Effector memory CD8-positive, alpha-beta T cell (primary cell): ENCODE results near the gene SNRPE.
"Not testable (repeated sequence)": the region's sequence is repeated elsewhere in the genome, so short reads cannot be mapped to it uniquely, and the experiment has no call there.

Source experiments
- ATAC-seq: fragments of 150-1000 bp; cut with Tn5 transposase; replicated peaks from 2 replicates; pipeline ENCODE4 v1.10.0; 2021; ENCODE audit warnings: mild to moderate bottlenecking, moderate library complexity
- DNase-seq, 3 experiments: peaks; one replicate each; pipeline ENCODE4 v3.0.0; 2021
- H3K27ac Mint-ChIP-seq, 2 donors: one replicate each; pipeline ENCODE4 v1.8.0; 2022; ENCODE audit warnings: mild to moderate bottlenecking in 2 of 2, mixed read lengths in 2 of 2, moderate library complexity in 2 of 2
- H3K27me3 Mint-ChIP-seq, 2 donors: one replicate each; pipeline ENCODE4 v1.8.0; 2022; ENCODE audit warnings: mixed read lengths in 2 of 2
- H3K36me3 Mint-ChIP-seq: one replicate; pipeline ENCODE4 v1.8.0; 2022; ENCODE audit warnings: mild to moderate bottlenecking, moderate library complexity, mixed read lengths; ENCODE audit not compliant: insufficient read depth
- H3K4me1 Mint-ChIP-seq, 2 donors: one replicate each; pipeline ENCODE4 v1.8.0; 2022; ENCODE audit warnings: low read depth in 2 of 2, mixed read lengths in 2 of 2
- H3K4me3 Mint-ChIP-seq, 2 donors: one replicate each; pipeline ENCODE4 v1.8.0; 2022; ENCODE audit warnings: mild to moderate bottlenecking in 2 of 2, mixed read lengths in 2 of 2, moderate library complexity in 2 of 2
- H3K9me3 Mint-ChIP-seq, 2 donors: one replicate each; pipeline ENCODE4 v1.8.0; 2022; ENCODE audit warnings: mixed read lengths in 2 of 2
- total RNA-seq, 9 experiments: gene quantifications; one replicate each; lab custom pipeline; 2026; lab: John Stamatoyannopoulos, UW

The SNRPE gene
- 11.6 to 144 (median 42.6) reads per million in 9 experiments for total RNA-seq

- Mint-ChIP-seq H3K36me3 (peaks cover 37% of the 10 kb centered on the region), H3K27ac (peak within 1 kb of the TSS; percentile 91 to 96), H3K4me3 (peak within 1 kb of the TSS; percentile 99 to 100), H3K4me1 (peaks cover 13 to 16% of the 10 kb centered on the region in 2 donors), H3K9me3 (no peaks in the 10 kb centered on the region), H3K27me3 (no peaks in the 10 kb centered on the region)
- DNase-seq (peak; percentile 92 to 96 (median 94)), ATAC-seq (peak; percentile 97)
These were observed at the start of gene SNRPE for GRCh38 chr1:203861379-203862184. SNRPE (plus strand) TSS chr1:203861599; CDS start chr1:203861660, 61 bp downstream.

DNA sequence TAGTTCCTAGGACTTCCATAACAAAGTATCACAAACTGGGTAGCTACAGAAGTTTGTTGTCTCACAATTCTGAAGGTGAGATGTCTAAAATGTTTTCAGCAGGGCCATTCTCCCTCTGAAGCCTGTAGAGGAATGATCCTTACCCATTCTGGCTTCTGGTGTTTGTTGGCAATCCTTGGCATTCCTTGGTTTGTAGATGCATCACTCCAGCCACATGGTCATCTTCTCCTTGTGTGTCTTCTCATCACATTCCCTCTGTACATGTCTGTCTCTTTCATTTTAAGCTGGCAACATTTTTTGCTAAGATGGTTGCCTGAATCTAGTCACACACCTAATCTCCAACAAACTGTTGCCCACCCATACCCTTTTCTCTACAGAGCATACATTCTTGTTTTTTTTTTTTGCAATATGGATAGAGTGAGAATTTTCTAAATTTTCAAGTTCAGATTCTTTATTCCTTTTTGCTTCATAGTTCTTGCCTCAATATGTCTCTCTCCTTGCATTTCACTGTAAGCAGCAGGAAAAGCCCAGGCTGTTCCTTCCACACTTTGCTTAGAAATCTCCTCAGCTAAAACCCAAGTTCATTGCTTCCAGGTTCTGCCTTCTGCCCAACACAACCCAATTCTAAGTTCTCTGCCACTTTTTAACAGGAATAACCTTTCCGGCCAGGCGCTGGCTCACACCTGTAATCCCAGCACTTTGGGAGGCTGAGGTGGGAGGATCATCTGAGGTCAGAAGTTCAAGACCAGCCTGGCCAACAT lies 47.6 kb upstream of the SNRPE start:
- peak overlapping the region; percentile 71 to 86 for H3K27ac Mint-ChIP-seq

DNA sequence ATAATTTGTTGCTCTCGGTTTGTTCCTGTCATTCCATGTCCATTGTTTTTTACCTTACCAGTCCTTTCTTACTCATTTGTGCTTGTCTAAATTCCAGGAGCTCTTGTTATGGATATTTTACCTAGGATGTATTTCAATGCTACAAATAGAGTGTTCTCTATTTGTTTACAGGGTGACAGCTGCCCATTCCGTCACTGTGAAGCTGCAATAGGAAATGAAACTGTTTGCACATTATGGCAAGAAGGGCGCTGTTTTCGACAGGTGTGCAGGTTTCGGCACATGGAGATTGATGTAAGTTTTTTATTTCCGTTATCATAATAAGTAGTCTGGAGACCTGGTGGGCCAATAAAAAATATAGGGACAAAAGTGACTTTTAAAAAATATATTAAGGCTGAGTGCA lies 43.0 kb upstream of the SNRPE start:
- no peak for ATAC-seq
- no peaks in the 10 kb centered on the region for H3K9me3 Mint-ChIP-seq
- no peak overlapping the region for H3K4me3 Mint-ChIP-seq
- peaks cover 89% of the 10 kb centered on the region for H3K36me3 Mint-ChIP-seq
- DNase-seq = no peak
- no peaks in the 10 kb centered on the region for H3K27me3 Mint-ChIP-seq
- no peak overlapping the region for H3K27ac Mint-ChIP-seq
- H3K4me1 Mint-ChIP-seq = peaks cover 13 to 48% of the 10 kb centered on the region in 2 donors

More for the DNA sequence above, 47.6 kb upstream of the SNRPE start:
- no peaks in the 10 kb centered on the region for H3K9me3 Mint-ChIP-seq
- H3K4me1 Mint-ChIP-seq = peaks cover 6 to 37% of the 10 kb centered on the region in 2 donors
- no peak overlapping the region for H3K4me3 Mint-ChIP-seq
- no peak for DNase-seq
- H3K27me3 Mint-ChIP-seq = no peaks in the 10 kb centered on the region
- no peak for ATAC-seq
- H3K36me3 Mint-ChIP-seq = peaks cover 73% of the 10 kb centered on the region

GRCh38 chr1:203823306-203823705 lies 38.1 kb upstream of the SNRPE start:
- Mint-ChIP-seq H3K27ac (peak overlapping the region in 1 of 2 donors; percentile 65), H3K4me1 (peaks cover 8 to 39% of the 10 kb centered on the region in 2 donors), H3K36me3 (peaks cover 82% of the 10 kb centered on the region), H3K9me3 (no peaks in the 10 kb centered on the region), H3K27me3 (no peaks in the 10 kb centered on the region), H3K4me3 (no peak overlapping the region)
- DNase-seq (no peak), ATAC-seq (no peak)

GRCh38 chr1:203826175-203826574 lies 35.2 kb upstream of the SNRPE start:
- Mint-ChIP-seq H3K9me3 (no peaks in the 10 kb centered on the region), H3K27me3 (no peaks in the 10 kb centered on the region), H3K4me1 (peaks cover 8 to 34% of the 10 kb centered on the region in 2 donors), H3K4me3 (no peak overlapping the region), H3K36me3 (peaks cover 82% of the 10 kb centered on the region), H3K27ac (no peak overlapping the region)
- ATAC-seq = no peak
- DNase-seq = no peak

DNA sequence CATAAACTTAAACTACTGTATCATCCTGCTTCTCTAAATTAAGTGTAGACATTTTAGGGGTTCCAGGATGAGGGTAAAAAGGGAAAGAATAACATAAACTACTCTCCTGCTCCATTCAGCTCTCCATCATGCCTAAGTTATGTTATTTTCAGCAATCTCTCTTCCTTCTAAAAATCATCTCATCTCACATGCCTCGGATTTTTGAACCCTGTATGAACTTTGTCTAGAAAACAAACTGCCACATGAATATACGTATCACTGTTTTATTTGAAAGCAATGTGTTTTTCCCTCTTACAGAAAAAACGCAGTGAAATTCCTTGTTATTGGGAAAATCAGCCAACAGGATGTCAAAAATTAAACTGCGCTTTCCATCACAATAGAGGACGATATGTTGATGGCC lies 33.4 kb upstream of the SNRPE start:
- Mint-ChIP-seq H3K9me3 (no peaks in the 10 kb centered on the region), H3K4me1 (peaks cover 2 to 19% of the 10 kb centered on the region in 2 donors), H3K27ac (no peak overlapping the region), H3K4me3 (no peak overlapping the region), H3K27me3 (no peaks in the 10 kb centered on the region), H3K36me3 (peaks cover 82% of the 10 kb centered on the region)
- DNase-seq (no peak), ATAC-seq (no peak)

GRCh38 chr1:203828503-203828902 lies 32.9 kb upstream of the SNRPE start:
- no peak for DNase-seq
- Mint-ChIP-seq H3K27ac (no peak overlapping the region), H3K4me1 (peaks cover 2 to 14% of the 10 kb centered on the region in 2 donors), H3K9me3 (no peaks in the 10 kb centered on the region), H3K36me3 (peaks cover 86% of the 10 kb centered on the region), H3K4me3 (no peak overlapping the region), H3K27me3 (no peaks in the 10 kb centered on the region)
- ATAC-seq = no peak

DNA sequence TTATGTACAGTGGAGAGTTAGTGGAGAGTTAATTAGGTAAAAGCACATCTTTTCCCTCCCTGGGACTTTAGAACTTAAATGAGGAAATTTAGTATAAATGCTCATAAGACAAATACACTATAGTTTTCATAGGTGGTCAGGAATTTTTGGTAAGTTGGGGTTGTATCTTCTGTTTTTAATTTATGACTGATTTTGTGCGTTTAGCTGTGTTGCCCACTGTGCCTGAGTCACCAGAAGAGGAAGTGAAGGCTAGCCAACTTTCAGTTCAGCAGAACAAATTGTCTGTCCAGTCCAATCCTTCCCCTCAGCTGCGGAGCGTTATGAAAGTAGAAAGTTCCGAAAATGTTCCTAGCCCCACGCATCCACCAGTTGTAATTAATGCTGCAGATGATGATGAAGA lies 32.2 kb upstream of the SNRPE start:
- not testable (repeated sequence) for H3K4me3 Mint-ChIP-seq, ATAC-seq, H3K4me1 Mint-ChIP-seq, DNase-seq, H3K27me3 Mint-ChIP-seq, H3K9me3 Mint-ChIP-seq
- peak overlapping the region in 1 of 2 donors; percentile 16 for H3K27ac Mint-ChIP-seq
- peaks cover 86% of the 10 kb centered on the region for H3K36me3 Mint-ChIP-seq

GRCh38 chr1:203835476-203835875 lies 25.9 kb upstream of the SNRPE start:
- no peaks in the 10 kb centered on the region for H3K27me3 Mint-ChIP-seq

DNA sequence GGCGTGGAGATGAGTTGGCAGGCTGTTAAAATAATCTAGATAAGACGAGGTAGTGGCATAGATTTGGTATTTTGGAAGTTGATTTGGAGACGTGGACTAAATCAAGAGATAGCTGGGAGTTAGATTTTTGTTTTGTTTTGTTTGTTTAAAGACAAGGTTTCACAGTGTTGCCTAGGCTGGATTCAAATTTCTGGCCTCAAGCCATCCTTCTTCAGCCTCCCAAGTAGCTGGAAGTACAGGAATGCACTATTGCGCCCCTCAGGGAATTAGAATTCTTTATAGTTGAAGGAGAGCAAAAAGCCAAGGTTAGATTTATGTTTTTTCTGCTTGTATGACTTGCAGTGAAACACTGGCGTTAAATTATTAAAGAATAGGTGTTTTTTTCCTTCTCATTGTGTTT lies 22.3 kb upstream of the SNRPE start:
- ATAC-seq = no peak
- no peak overlapping the region for H3K27ac Mint-ChIP-seq

More at GRCh38 chr1:203835476-203835875, 25.9 kb upstream of the SNRPE start:
- Mint-ChIP-seq H3K36me3 (peaks cover 100% of the 10 kb centered on the region), H3K27ac (no peak overlapping the region), H3K4me3 (no peak overlapping the region), H3K9me3 (no peaks in the 10 kb centered on the region), H3K4me1 (no peaks in the 10 kb centered on the region)
- DNase-seq (no peak), ATAC-seq (no peak)

DNA sequence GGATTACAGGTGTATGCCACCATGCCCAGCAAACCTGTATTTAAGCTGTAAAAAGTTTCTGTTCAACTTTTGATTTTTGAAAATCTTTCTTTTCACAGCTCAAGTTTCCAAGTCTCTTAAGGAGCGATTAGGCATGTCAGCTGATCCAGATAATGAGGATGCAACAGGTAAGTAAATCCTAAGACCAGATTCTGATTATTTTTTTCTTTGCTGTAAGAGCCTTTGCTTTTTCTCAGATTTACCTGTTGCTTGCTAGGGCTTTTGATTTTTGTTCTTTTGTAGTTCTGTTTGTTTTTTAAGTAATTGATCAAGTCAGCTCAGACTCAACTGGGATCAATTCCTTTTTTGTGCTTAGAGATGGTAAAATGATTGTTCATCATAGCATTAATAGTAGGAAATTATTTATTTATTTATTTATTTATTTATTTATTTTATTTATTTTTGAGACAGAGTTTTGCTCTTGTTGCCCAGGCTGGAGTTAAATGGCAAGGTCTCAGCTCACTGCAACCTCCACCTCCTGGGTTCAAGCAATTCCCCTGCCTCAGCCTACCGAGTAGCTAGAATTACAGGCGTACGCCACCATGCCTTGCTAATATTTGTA lies 21.1 kb upstream of the SNRPE start:
- peaks cover 88% of the 10 kb centered on the region for H3K36me3 Mint-ChIP-seq
- no peaks in the 10 kb centered on the region for H3K27me3 Mint-ChIP-seq
- no peaks in the 10 kb centered on the region for H3K9me3 Mint-ChIP-seq
- no peak overlapping the region for H3K4me3 Mint-ChIP-seq
- DNase-seq = no peak
- H3K4me1 Mint-ChIP-seq = no peaks in the 10 kb centered on the region
- peak overlapping the region; percentile 13 to 41 for H3K27ac Mint-ChIP-seq
- no peak for ATAC-seq

More for the DNA sequence above, 22.3 kb upstream of the SNRPE start:
- Mint-ChIP-seq H3K9me3 (no peaks in the 10 kb centered on the region), H3K4me1 (no peaks in the 10 kb centered on the region), H3K4me3 (no peak overlapping the region), H3K27me3 (no peaks in the 10 kb centered on the region), H3K36me3 (peaks cover 88% of the 10 kb centered on the region)
- DNase-seq = no peak

DNA sequence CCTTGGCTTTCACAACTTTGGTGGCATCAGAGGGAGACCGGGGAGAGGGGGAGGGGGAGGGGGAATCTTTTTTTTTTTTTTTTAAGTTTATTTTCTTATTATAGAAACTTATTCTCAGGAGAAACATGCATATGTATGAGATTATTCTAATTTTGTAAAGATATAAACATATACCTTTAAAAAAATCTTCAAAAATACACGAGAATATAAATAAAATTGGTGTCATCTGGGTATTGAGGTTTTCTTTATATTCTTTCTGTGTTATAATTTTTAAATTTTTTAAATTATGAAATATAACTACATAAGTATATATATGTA lies 18.9 kb upstream of the SNRPE start:
- Mint-ChIP-seq H3K4me1 (no peaks in the 10 kb centered on the region), H3K27ac (no peak overlapping the region), H3K9me3 (no peaks in the 10 kb centered on the region), H3K4me3 (no peak overlapping the region), H3K27me3 (no peaks in the 10 kb centered on the region), H3K36me3 (peaks cover 87% of the 10 kb centered on the region)
- no peak for ATAC-seq
- DNase-seq = no peak

DNA sequence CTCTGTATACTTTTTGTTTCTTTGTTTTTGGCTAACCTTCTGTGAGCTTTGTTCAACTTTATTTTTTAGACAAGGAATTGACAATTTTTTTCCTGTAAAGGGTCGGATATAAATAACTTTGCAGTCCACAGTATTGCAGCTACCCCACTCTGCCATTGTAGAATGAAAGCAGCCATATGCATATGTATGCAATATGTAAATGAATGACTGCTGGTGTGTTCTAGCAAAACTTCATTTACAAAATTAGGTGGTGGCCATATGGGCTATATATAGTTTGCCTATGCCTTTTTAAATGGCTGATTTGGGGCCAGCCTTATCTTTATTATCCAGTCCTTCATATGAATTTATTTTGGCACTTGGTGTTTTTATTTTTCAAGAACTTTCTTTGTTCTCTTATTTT lies 18.0 kb upstream of the SNRPE start:
- H3K27me3 Mint-ChIP-seq = no peaks in the 10 kb centered on the region
- peaks cover 87% of the 10 kb centered on the region for H3K36me3 Mint-ChIP-seq

More for the DNA sequence above, 18.0 kb upstream of the SNRPE start:
- DNase-seq = no peak
- no peak for ATAC-seq
- no peak overlapping the region for H3K4me3 Mint-ChIP-seq
- H3K4me1 Mint-ChIP-seq = no peaks in the 10 kb centered on the region
- peak overlapping the region in 1 of 2 donors; percentile 46 for H3K27ac Mint-ChIP-seq
- no peaks in the 10 kb centered on the region for H3K9me3 Mint-ChIP-seq
